ENCODE results near the gene NCAN.

Gene NCAN

GRCh38 chr19:19211499-19212420, at the start of gene NCAN:
Gene NCAN (plus strand): TSS chr19:19211958. CDS start chr19:19216954, 4,996 bp downstream.
- DNase-seq, result no peak
- Histone ChIP-seq H3K4me3 (no peak within 1 kb of the TSS), H3K36me3 (no peaks in the 10 kb centered on the region), H3K27ac (no peak within 1 kb of the TSS), H3K4me1 (peaks cover 0 to 4% (median 0%) of the 10 kb centered on the region in 4 donors), H3K27me3 (peaks cover 2 to 93% of the 10 kb centered on the region in 2 donors), H3K9me3 (no peaks in the 10 kb centered on the region)
- intact Hi-C loops (cut with DNase I; ENCODE audit: low total_unique reads), result no loop called here
- TF ChIP-seq CTCF (IDR thresholded peaks at IDR 0.05), result no peak

- Histone ChIP-seq H3K36me3 (no peaks in the 10 kb centered on the region), H3K27ac (no peak overlapping the region), H3K9me3 (no peaks in the 10 kb centered on the region), H3K4me1 (no peaks in the 10 kb centered on the region), H3K4me3 (no peak overlapping the region), H3K27me3 (no peaks in the 10 kb centered on the region)
- no peak for TF ChIP-seq CTCF (IDR thresholded peaks at IDR 0.05)
- intact Hi-C loops (cut with DNase I; ENCODE audit: low total_unique reads), result no loop called here
- no peak for DNase-seq
These were observed 49.3 kb upstream of the NCAN start for GRCh38 chr19:19162495-19162894.

- no peak overlapping the region for H3K4me3 ChIP-seq
- H3K36me3 ChIP-seq, result no peaks in the 10 kb centered on the region
- no peaks in the 10 kb centered on the region for H3K9me3 ChIP-seq
- H3K4me1 ChIP-seq, result peaks cover 0 to 8% (median 6%) of the 10 kb centered on the region in 4 donors
- no peak overlapping the region for H3K27ac ChIP-seq
- intact Hi-C loops (cut with DNase I; ENCODE audit: low total_unique reads), result no loop called here
- DNase-seq, result no peak
- no peaks in the 10 kb centered on the region for H3K27me3 ChIP-seq
- no peak for TF ChIP-seq CTCF (IDR thresholded peaks at IDR 0.05)
These were observed 46.4 kb upstream of the NCAN start for GRCh38 chr19:19165396-19165795.

GRCh38 chr19:19167612-19168011, 44.1 kb upstream of the NCAN start:
- no peaks in the 10 kb centered on the region for H3K9me3 ChIP-seq
- peaks cover 0 to 7% (median 0%) of the 10 kb centered on the region in 3 donors for H3K36me3 ChIP-seq
- no peak for TF ChIP-seq CTCF (IDR thresholded peaks at IDR 0.05)
- H3K27ac ChIP-seq, result no peak overlapping the region
- H3K4me3 ChIP-seq, result no peak overlapping the region
- DNase-seq, result no peak
- H3K4me1 ChIP-seq, result peaks cover 0 to 13% (median 10%) of the 10 kb centered on the region in 4 donors
- peaks cover 0 to 5% of the 10 kb centered on the region in 2 donors for H3K27me3 ChIP-seq
- intact Hi-C loops (cut with DNase I; ENCODE audit: low total_unique reads), result no loop called here

- Histone ChIP-seq H3K4me3 (no peak overlapping the region), H3K27ac (no peak overlapping the region), H3K4me1 (peaks cover 0 to 13% (median 10%) of the 10 kb centered on the region in 4 donors), H3K9me3 (no peaks in the 10 kb centered on the region), H3K36me3 (peaks cover 0 to 9% (median 0%) of the 10 kb centered on the region in 3 donors), H3K27me3 (peaks cover 0 to 5% of the 10 kb centered on the region in 2 donors)
- DNase-seq, result no peak
- TF ChIP-seq CTCF (IDR thresholded peaks at IDR 0.05), result no peak
- intact Hi-C loops (cut with DNase I; ENCODE audit: low total_unique reads), result no loop called here
These were observed 42.3 kb upstream of the NCAN start for GRCh38 chr19:19169236-19170052.

All from tibial artery (tissue), 4 donors.